ENCODE data around the gene RAB27A.

The RAB27A gene

DNA sequence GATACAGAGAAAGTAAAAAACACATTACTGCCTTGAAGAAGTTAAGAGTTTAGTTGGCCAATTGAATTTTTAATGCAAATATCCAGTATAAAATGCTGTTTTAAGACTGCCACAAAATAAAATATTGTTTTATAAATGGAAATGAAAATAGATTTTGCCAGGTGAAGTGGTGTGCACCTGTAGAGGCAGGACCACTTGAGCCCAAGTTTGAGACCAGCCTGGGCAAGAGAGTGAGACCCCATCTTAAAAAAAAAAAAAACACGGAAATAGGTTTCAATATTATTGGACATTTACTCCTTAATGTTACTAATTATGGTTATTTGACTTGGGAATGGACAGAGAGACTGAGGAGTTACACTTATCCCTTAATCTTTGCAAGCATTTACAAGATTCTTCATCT lies 31.4 kb upstream of the RAB27A start:
- H3K4me2 ChIP-seq (ENCODE audit: low read length) = peak overlapping the region; percentile 89
- no peak for TF ChIP-seq EZH2 (IDR thresholded peaks at IDR 0.05; ENCODE audit: borderline replicate concordance, low read length)
- no peak for TF ChIP-seq CTCF (IDR thresholded peaks at IDR 0.05; ENCODE audit: low read length)

DNA sequence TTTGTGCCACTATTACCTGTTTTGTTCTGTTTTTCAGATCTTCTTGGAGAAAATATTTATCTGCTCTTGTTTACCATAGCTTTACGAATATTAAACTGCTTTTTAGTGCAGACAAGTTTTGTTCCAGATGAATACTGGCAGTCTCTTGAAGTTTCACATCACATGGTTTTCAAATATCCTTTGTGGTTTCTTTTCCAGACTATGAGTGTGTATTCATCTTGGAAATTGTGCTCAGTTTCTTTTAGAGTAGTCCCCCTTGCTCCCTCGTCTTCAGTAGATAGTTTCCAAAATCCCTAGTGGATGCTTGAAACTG lies 30.6 kb upstream of the RAB27A start:
- Histone ChIP-seq H3K9ac (ENCODE audit: low read length) (peak overlapping the region; percentile 90), H3K27ac (ENCODE audit: low read depth, low read length, poor library complexity, severe bottlenecking) (peak overlapping the region; percentile 89)

More for the DNA sequence above, 31.4 kb upstream of the RAB27A start:
- peak overlapping the region; percentile 87 for H3K4me3 ChIP-seq (ENCODE audit: low read depth, low read length, poor library complexity, severe bottlenecking)
- H3K9ac ChIP-seq (ENCODE audit: low read length) = peak overlapping the region; percentile 90; the same call in 1 of the 2 replicates
- no peaks in the 10 kb centered on the region for H3K27me3 ChIP-seq (ENCODE audit: insufficient read depth, low read length)
- peak overlapping the region; percentile 27 for H3K27ac ChIP-seq (ENCODE audit: low read depth, low read length, poor library complexity, severe bottlenecking)
- H4K20me1 ChIP-seq (ENCODE audit: insufficient read depth, low read length) = no peaks in the 10 kb centered on the region
- H3K36me3 ChIP-seq (ENCODE audit: insufficient read depth, low read length) = peaks cover 26% of the 10 kb centered on the region; the same call in 1 of the 2 replicates
- H3K79me2 ChIP-seq (ENCODE audit: insufficient read depth, low read length) = peaks cover 46% of the 10 kb centered on the region
- H3K4me1 ChIP-seq (ENCODE audit: insufficient read depth, low read length, severe bottlenecking) = peaks cover 56% of the 10 kb centered on the region
- no peaks in the 10 kb centered on the region for H3K9me2 ChIP-seq (ENCODE audit: low read depth, low read length)
- H2AFZ ChIP-seq (ENCODE audit: low read length) = no peak overlapping the region
- no peaks in the 10 kb centered on the region for H3K9me3 ChIP-seq (ENCODE audit: low read length)
- peaks cover 6% of the 10 kb centered on the region for H3F3A ChIP-seq (ENCODE audit: insufficient read depth, low read length)

DNA sequence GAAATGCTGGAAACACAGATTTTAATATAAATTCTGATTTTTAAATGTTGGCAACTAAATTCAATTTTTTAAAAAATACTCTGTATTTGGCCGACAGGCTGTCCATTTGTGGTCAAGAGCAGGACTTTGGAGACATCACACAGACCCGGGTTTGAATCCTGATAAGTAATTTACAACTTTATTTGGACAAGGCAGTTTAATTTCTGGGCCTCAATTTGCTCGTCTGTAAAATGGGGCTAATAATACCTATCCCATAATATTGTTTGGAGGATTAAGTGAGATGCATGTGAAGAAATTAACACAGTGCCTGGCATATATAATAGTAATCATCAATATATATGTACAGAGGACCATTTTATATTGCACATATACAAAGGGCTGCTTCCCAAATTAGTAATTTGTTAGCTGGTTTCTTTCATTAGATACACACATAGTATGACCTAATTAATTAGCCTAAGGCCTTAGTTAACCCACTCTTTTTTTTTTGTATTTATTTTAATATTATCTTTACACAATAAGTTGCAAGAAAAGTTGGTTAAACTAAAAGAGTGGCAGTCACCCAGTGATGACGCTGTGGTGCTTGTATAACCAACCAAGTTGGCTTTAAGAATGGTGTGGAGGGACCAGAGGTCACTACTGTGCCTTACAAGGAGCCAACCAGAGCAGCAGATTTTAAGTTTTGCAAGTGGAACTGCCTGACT lies 30.1 kb upstream of the RAB27A start:
- H3K27me3 ChIP-seq (ENCODE audit: insufficient read depth, low read length) = no peaks in the 10 kb centered on the region
- H3K9me3 ChIP-seq (ENCODE audit: low read length) = no peaks in the 10 kb centered on the region
- H3K4me3 ChIP-seq (ENCODE audit: low read depth, low read length, poor library complexity, severe bottlenecking) = peak overlapping the region; percentile 87
- H3F3A ChIP-seq (ENCODE audit: insufficient read depth, low read length) = peaks cover 6% of the 10 kb centered on the region
- peaks cover 21% of the 10 kb centered on the region; the same call in 1 of the 2 replicates for H3K36me3 ChIP-seq (ENCODE audit: insufficient read depth, low read length)
- H3K9ac ChIP-seq (ENCODE audit: low read length) = peak overlapping the region; percentile 90
- no peak overlapping the region; the same call in 1 of the 2 replicates for H2AFZ ChIP-seq (ENCODE audit: low read length)
- TF ChIP-seq EZH2 (IDR thresholded peaks at IDR 0.05; ENCODE audit: borderline replicate concordance, low read length) = no peak
- TF ChIP-seq CTCF (IDR thresholded peaks at IDR 0.05; ENCODE audit: low read length) = no peak
- peak overlapping the region; percentile 89 for H3K4me2 ChIP-seq (ENCODE audit: low read length)
- peaks cover 46% of the 10 kb centered on the region for H3K79me2 ChIP-seq (ENCODE audit: insufficient read depth, low read length)
- H3K27ac ChIP-seq (ENCODE audit: low read depth, low read length, poor library complexity, severe bottlenecking) = peak overlapping the region; percentile 89
- no peaks in the 10 kb centered on the region for H4K20me1 ChIP-seq (ENCODE audit: insufficient read depth, low read length)
- H3K9me2 ChIP-seq (ENCODE audit: low read depth, low read length) = no peaks in the 10 kb centered on the region
- peaks cover 50% of the 10 kb centered on the region for H3K4me1 ChIP-seq (ENCODE audit: insufficient read depth, low read length, severe bottlenecking)

More for the DNA sequence above, 30.6 kb upstream of the RAB27A start:
- Histone ChIP-seq H3K4me2 (ENCODE audit: low read length) (peak overlapping the region; percentile 89), H3K4me3 (ENCODE audit: low read depth, low read length, poor library complexity, severe bottlenecking) (peak overlapping the region; percentile 87), H3K27me3 (ENCODE audit: insufficient read depth, low read length) (no peaks in the 10 kb centered on the region), H3K9me3 (ENCODE audit: low read length) (no peaks in the 10 kb centered on the region), H2AFZ (ENCODE audit: low read length) (no peak overlapping the region), H3K9me2 (ENCODE audit: low read depth, low read length) (no peaks in the 10 kb centered on the region), H3K4me1 (ENCODE audit: insufficient read depth, low read length, severe bottlenecking) (peaks cover 51% of the 10 kb centered on the region), H3F3A (ENCODE audit: insufficient read depth, low read length) (peaks cover 6% of the 10 kb centered on the region), H3K36me3 (ENCODE audit: insufficient read depth, low read length) (peaks cover 23% of the 10 kb centered on the region; the same call in 1 of the 2 replicates), H3K79me2 (ENCODE audit: insufficient read depth, low read length) (peaks cover 46% of the 10 kb centered on the region), H4K20me1 (ENCODE audit: insufficient read depth, low read length) (no peaks in the 10 kb centered on the region)
- no peak for TF ChIP-seq CTCF (IDR thresholded peaks at IDR 0.05; ENCODE audit: low read length)
- no peak for TF ChIP-seq EZH2 (IDR thresholded peaks at IDR 0.05; ENCODE audit: borderline replicate concordance, low read length)
